GM10847 (cell line): ENCODE data around the gene CMIP.

ENCODE experiments used
- POLR2A ChIP-seq: IDR thresholded peaks from 2 replicates; pipeline ENCODE4 v1.6.1; 2011; ENCODE audit not compliant: insufficient read length; ENCODE audit errors: extremely low read depth

CMIP gene

DNA sequence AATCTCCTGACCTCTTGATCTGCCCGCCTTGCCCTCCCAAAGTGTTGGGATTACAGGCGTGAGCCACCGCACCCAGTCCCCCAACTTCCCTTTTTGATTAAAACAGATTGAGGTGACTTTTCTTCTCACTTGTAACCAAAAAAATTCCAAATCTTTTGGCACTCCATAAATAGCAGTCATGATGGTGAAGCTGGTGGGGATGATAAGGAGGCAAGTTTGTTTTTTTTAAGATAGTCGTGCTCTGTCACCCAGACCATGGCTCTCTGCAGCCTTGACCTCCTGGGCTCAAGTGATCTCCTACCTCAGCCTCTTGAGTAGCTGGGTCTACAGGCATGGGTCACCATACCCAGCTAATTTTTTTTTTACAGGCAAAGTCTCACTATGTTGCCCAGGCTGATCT, 299.8 kb downstream of the CMIP start:
- TF ChIP-seq POLR2A, result no peak

DNA sequence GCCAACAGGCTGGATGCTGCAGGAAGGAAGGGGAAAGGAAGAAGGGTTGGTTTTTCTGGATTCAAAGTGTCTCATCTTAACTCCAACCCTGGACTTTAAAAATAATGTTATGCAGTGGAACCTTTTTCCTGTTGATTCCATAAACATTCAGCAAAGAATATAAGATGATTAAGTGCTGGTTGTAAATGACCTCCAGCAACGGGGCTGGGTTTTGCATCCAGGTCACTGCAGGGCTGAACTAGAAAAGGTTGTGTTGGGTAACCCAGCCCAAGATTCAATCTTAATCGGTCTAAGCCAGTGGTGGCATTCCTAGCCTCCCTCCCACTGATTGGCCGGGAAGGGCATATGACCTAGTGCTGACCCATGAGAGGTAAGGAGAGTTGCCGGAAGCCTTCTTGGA, 300.3 kb downstream of the CMIP start:
- no peak for TF ChIP-seq POLR2A

DNA sequence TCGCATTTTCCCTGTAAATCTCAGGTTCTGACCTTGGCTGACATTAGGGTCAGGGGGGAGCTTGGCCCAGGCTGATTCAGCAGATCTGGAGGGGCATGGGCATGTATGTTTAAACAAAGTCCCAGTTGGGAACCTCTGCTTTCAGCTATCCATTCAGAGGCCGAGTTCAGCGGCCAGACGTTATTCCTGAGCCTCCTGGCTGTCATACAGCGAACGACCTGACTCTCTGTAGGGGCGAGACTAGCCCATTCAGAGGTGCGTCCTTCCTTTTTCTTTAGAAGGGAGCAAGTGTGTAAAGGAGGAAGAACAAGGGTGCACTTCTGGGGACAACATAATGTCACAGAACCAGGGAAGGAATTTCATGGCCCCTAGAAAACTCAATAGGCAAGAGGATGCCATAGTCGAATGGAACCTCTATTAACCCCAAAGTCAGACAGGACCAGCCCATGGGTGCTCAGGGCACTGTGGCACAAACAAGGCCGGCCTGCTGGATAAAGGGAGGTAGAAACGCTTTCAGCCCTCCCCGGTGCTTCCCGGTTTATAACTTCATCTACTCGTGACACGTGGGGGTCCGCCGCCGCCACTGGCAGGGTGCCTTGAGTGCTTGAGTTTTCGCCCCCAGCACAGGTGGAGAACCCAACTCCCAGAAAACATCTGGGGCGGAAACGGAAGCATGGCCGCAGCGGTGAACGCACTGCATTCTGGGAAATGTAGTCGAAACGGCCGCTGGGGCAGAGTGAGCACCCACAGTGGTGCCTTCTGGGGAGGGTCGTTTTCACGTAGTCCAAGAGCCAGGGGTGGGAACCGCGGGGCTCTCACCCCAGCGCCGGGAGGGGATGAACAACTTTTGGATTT, 301.3 kb downstream of the CMIP start:
- TF ChIP-seq POLR2A, result peak; percentile 47

DNA sequence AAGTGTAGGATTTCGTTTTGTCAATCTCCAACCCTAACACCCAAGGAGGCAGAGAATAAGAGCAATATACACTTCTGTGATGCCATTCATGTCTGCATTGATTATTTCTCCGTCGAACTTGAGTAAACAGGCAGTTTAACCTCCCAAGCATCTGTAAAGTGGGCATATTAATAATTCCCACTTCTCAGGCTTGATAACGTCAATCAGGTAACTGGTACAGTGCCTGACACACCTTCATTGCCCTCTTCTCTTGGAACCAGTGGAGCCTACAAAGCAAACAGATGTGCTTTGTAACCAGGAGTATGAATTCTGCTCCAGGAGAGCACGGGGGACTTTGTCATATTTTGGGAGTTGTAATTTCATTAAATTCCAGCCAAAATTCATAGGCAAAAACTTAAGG, 302.0 kb downstream of the CMIP start:
- TF ChIP-seq POLR2A, result no peak

DNA sequence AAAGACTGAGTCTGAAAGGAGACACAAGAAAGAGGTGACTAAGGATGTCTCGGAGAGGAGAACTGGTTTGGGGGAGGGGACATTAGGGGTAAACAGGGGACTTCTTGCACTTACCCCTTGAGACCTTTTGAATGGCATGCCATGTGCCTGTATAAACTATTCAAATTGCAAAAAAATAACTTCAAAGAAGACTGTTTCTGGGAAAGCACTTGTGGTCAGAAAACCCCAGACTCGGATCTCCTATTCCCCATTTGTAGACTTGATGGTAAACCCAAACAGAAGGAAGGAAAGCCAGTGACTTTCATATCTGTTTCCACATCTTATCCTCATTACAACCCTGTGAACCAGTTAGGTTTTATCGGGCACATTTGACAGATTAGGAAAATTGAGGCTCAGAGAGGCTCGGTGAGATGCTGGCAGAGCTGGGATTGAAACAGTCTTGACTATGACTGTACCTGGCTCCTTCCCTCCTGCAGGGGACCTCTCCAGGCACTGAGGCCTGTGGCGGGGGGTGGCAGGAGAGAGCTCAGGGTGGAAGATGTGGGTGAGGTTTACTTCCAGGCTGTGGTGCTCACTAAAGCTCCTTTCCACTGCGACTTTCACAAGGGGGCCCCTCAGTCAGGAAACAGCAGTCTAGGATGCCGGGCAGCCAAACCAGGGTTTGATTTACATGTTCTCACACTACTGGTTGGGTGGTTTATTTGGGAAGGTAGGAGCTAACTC, 304.0 kb downstream of the CMIP start:
- TF ChIP-seq POLR2A, result no peak

DNA sequence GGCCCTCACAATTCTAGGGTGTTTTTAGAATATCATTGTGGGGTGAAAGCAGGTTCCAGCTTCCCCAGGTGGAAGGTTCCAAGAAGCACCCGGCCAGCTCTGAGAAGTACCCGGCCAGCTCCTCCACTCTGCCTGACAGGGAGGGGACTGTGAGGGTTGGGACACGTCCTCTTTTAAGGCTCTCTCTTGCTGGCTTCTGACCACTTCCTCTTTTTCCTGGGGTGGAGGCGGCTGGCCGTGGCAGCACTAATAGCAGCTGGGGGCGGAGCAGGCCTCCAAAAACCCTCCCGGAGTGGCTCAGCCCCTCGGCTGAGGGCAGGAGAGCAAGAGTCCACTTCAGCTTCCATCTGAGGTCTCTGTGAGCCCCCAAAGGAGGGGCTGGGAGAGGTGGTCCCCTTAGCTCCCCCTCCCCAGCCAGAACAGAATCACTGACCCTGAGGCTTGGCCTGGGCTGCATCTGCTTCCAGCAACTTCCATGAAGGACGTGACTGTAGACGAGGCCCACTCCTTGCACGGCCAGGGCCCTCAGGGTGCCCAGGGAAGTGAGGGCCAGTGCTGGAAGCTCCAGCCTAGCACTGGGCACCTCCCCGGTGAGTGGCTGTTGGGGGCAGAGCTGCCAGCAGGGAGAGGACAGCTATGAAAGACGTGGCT, 307.7 kb downstream of the CMIP start:
- TF ChIP-seq POLR2A, result peak; percentile 55

DNA sequence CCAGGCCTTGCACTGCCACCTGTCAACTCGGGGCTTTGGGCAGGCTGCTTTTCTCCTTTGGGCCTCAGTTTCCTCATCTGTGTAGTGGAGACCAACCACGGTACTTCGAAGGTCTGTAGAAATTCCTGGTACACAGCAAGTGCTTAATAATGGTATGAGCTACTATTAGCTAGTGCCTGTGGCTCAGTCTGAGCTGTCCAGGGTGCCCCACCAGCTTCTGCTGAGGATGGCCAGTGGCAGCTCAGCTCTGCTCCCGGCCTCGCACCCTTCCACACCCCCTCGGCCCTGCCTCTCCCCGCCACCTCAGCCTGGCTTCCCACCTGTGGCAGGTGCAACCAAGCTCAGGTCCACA, 308.2 kb downstream of the CMIP start:
- no peak for TF ChIP-seq POLR2A

DNA sequence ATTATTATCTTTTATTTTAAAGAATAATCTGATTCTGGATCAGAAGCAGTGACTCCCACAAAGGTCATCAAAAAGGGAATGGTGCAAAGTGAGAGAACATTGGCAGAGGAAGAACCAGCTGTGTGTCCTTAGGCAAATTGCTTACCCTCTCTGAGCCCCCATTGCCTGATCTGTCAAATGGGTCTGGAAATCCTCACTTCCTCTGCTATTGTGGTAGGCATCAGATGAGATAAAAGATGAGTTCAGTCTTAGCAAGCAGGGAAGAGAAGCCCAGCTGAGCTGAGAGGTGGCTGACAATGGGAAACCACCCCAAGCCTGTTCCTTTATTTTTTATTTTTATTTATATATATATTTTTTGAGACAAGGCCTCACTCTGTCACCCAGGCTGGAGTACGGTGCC, 310.2 kb downstream of the CMIP start:
- no peak for TF ChIP-seq POLR2A

DNA sequence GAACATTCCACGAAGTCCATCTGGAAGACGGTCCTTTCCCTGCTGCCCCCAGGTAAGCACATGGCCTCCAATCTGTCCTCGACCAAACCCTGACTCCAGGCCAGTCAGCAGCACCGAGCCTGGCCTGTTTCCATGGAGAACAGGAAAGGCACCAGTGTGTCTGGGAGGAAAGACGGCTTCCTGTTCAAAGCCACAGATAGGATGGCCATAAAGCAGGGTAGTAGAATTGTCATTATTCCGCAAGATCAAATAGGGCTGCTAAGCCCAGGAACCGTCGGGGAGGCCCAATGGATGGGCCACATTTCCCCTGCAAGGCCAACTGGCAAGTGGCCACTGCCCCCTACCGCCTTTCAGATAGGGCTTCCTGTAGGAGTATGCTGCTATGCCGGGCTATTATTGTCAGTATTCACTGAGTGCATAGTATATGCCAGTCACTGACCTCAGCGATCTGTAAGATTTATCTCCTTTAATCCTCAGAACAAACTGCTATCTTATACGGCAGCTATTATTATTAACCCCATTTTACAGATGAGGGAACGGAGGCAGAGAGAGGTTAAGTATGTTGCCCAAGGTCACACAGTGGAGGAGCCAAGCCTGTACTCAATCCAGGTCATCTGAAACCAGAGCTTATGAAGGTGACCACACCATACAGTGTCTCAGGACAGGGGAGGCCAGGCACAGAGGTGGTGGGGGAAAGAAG, 311.5 kb downstream of the CMIP start:
- no peak for TF ChIP-seq POLR2A

DNA sequence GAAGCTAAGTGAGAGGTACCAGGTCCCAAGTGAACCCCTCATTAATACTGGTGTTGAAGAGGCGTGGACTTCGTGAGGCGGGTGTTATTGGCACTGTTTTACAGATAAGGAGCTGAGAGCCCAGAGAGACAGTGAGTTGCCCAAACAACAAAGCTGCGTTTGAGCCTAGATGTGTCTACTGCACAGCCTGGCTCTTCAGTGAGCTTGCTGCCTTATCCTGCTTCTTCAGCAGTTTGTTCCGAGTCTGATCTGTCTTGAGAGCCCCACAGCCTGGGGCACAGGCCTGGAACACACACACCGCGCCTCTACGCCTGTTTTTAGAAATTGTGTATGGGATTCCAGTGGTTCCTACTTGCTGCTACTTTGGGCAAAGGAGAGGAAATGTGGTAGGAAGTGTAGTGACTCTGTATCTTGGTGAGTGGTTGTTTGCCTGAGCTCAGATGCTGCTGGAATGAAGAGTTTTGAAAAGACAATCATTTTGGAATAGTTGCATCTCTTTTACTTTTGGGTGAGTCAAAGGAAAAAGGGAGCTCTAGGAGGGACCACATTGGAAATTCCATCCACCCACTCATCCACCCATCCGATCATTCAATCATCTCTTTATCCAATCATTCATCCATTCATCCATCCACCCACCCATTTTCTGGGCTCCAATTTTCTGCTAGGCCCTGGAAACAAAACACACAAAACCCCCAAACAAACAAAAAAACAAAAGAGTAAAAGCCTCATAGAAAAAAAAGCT, 312.2 kb downstream of the CMIP start:
- no peak for TF ChIP-seq POLR2A

DNA sequence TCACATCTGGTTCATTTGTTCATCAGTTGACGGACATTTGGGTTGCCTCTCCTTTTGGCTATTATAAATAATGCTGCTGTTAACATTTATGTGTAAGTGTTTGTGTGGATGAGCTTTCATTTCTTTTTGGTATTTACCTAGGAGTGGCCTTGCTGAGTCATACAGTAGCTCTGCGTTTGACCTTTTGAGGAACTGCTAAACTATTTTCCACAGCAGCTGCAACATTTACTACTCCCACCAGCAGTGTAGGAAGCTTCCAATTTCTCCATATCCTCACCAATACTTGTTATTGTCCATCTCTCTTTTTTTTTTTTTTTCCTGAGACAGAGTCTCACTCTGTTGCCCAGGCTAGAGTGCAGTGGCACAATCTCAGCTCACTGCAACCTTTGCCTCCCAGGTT, 313.8 kb downstream of the CMIP start:
- no peak for TF ChIP-seq POLR2A
